DMS 273 (cell line): ENCODE data around the gene ACAT2.
A peak's percentile ranks its signal among the peaks of the same experiment; 100 is the strongest.
"Not testable (repeated sequence)": the region's sequence is repeated elsewhere in the genome, so short reads cannot be mapped to it uniquely, and the experiment has no call there.

ENCODE experiments used
- DNase-seq: peaks from one replicate; lab custom pipeline; 2025; ENCODE audit not compliant: unreplicated experiment; lab: John Stamatoyannopoulos, UW

Gene ACAT2

DNA sequence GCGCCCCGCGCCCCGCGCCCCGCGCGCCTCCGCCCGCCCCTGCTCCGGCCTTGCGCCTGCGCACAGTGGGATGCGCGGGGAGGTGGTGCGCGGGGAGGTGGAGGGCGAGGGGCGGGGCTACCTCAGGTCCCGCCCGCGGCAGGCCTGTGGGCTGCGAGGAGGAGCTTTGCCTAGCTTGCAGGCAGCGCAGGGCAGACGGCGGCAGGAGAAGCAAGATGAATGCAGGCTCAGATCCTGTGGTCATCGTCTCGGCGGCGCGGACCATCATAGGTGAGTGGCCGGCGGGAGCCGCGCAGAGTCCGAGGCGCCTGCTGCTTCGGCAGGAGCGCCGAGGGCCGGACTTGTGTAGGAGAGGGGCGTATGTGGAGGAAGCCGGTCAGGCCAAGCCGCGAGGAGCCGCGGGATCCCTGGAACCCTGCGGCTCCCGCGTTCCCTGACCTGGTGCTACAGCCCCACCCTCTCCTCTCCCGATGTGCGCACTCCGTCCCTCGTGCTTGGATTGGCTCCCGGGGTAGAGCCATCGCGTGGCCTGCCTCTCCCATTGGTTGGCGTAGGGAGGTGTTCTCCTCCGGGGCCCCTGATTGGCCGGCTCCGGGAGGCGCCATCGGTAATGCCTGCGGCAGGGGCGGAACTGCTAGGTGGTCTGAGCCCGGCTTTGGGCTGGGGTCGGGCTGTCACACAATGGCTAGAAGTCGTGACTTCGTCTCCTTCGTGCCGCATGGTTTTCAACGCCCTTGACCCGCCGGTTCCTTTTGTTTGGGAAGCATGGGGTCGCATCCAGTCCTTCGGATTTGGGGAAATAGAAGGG lies at the start of gene ACAT2:
ACAT2 (plus strand) TSS at position 173 of the 808 bp plus-strand sequence; CDS start at position 216, 43 bp downstream.
- DNase-seq = peak; percentile 98

- not testable (repeated sequence) for DNase-seq
Observed at GRCh38 chr6:159712389-159712788, 49.5 kb upstream of the ACAT2 start.

- DNase-seq = peak; percentile 17
Observed at GRCh38 chr6:159713984-159714383, 47.9 kb upstream of the ACAT2 start.

DNA sequence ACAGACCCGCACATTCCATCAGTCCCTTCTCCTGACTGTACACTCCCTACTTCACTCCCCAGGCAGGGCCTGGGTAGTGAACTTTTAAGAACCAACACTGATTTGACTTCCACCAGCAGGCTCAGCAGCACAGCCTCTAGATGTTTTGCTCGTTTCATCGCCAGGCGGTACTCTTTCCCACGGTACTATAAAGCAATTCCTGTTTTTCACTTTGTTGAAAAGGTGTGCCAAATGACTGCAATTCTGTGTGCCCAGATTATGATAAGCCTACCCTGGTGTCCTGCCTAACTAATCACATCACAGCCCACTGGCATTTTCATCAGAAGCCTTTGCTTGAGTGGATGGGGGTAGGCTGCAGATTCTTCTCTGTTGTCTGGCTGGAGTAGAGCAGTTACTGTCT lies 47.4 kb upstream of the ACAT2 start:
- no peak for DNase-seq

GRCh38 chr6:159715166-159715565 lies 46.7 kb upstream of the ACAT2 start:
- DNase-seq = no peak

GRCh38 chr6:159715605-159716004 lies 46.2 kb upstream of the ACAT2 start:
- DNase-seq = no peak

GRCh38 chr6:159716247-159717096 lies 45.4 kb upstream of the ACAT2 start:
- DNase-seq = peak; percentile 74

DNA sequence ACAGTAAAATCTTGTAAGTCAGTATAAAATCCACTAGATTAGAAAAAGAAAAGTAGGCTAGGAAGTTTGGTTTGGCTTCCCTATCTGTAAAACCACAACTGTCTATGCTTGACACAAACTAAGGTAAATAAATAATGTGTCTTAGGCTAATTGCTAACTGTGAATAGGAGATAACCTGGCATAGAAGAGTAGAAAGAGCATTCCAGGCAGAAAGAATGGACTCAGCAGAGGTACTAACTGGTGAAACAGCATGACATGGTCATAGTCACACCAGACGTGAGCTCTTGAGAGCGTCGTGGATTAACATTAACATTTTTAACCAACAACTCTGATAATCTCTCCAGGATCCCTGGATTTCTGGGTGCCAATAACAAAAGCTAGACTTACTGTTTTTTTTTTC lies 43.2 kb upstream of the ACAT2 start:
- DNase-seq = no peak

DNA sequence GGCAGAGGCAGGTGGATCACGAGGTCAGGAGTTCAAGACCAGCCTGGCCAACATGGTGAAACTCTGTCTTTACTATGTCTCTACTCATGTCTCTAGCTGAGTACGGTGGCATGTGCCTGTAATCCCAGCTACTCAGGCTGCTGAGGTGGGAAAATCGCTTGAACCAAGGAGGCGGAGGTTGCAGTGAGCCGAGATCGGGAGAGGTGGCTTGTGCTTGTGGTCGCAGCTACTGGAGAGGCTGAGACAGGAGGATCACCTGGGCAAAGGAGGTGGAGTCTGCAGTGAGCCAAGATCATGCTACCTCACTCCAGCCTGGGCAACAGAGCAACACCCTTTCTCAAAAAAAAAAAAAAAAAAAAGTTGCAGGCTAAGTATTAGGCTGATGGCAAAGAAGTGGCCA lies 42.6 kb upstream of the ACAT2 start:
- no peak for DNase-seq

DNA sequence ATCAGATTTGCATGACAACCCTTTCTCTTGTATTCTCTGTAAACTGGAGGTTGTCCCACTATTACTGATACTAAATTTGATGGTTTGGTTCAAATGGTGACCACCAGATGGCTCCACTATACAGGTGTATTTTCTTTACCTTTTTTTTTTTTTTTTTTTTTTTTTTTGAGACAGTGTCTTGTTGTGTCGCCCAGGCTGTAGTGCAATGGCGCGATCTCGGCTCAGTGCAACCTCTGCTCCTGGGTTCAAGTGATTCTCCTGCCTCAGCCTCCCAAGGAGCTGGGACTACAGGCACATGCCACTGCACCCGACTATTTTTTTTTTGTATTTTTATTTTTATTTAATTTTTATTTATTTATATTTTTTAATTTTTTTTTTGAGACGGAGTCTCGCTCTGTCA lies 41.1 kb upstream of the ACAT2 start:
- peak; percentile 55 for DNase-seq

DNA sequence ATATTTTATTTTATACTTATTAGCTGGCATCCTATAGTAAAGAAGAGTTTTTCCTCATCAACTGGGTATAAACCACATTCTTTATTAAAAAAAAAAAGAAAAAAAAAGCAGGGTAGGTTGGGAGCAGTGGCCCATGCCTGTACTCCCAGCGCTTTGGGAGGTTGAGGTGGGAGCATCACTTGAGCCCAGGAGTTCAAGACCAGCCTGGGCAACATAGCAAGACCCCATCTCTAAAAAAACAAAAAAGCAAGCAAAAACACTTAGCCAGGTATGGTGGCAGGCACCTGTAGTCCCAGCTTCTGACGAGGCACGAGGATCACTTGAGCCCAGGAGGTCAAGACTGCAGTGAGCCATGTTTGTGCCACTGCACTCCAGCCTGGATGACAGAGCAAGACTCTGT lies 39.9 kb upstream of the ACAT2 start:
- not testable (repeated sequence) for DNase-seq

- DNase-seq = no peak
Observed at GRCh38 chr6:159722655-159723054, 39.2 kb upstream of the ACAT2 start.

DNA sequence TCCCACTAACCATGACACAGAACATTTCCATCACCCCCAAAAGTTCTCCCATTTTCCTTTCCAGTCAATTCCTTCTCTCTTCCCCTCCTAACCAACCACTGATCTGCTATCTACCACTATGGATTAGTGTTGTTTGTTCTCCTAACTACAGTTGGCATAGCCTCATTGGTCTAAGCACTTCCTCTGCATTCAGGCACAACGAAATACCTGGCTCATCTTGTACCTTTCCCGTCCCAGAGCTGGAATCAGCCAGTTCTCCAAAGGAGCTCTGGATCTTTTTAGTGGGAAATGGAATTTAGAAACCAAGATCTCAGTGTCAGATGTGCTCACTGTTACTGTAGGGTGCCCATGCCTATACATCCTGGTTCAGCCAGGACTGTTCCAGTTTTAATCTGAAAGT lies 38.6 kb upstream of the ACAT2 start:
- DNase-seq = no peak

DNA sequence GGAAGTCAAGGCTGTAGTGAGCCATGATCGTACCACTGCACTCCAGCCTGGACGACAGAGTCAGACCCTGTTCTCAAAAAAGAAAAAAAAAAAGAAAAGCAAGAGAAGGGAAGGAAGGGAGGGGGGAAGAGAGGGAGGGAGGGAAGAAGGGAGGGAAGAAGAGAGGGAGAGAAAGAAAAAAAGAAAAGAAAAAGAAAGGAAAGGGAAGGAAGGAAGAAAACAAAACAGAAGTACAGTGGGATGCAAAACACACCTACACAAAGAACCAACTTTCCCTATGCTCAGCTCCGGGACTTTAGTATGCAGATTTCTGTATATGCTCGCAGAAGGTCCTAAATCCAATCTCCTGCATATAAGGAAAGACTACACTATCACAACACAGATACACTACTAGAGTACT lies 37.1 kb upstream of the ACAT2 start:
- DNase-seq = no peak

GRCh38 chr6:159725208-159725607 lies 36.6 kb upstream of the ACAT2 start:
- DNase-seq = not testable (repeated sequence)

- DNase-seq = peak; percentile 84
Observed at GRCh38 chr6:159726255-159726917, 35.5 kb upstream of the ACAT2 start.

DNA sequence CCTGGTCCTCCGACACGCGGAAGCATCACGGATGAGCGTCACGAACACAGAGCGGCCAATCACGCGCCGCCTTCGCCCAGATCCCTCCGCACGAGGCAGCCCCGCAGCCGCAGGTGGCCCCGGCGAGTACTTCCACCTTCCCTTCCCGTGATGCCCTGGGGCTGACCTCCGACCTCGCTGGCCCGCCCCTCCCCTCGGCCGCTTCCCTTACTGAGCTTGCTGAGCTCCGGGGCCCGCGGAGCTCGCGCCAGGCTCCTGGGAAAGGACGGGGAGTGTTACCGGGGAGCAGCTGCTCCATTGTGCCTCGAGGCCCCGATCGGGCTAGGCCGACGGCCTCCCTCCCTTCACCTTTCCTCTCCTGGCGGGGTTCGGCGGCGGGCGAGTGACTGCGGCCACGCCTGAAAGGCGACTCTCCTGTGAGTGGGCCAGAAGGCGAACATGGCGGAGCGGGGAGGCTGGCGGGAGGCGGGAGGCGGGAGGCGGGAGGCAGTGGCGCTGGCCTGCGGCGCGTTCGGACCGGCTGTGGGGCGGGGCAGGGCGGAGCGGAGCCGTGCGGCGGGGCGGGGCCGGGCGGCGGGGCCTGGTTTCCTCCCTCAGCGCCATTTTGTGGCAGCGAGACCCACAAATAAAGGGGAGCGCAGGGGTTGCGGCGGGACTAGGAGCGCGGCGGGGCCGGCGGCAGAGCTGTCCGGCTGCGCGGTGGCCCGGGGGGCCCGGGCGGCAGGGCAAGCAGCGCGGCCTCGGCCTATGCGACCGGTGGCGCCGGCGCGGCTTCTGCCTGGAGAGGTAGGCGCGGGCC lies 34.7 kb upstream of the ACAT2 start, which contains the start of gene WTAP:
WTAP (plus strand) TSS at position 589 of the 799 bp plus-strand sequence. CDS start 8,760 bp downstream, outside the sequence.
- peak; percentile 97 for DNase-seq

GRCh38 chr6:159727717-159728445 lies 34.0 kb upstream of the ACAT2 start:
- DNase-seq = peak; percentile 43

GRCh38 chr6:159728531-159728964 lies 33.3 kb upstream of the ACAT2 start:
- DNase-seq = peak; percentile 40
